NCI-H748 (cell line): ENCODE data around the gene FAM114A1.
"Not testable (repeated sequence)": the region's sequence is repeated elsewhere in the genome, so short reads cannot be mapped to it uniquely, and the experiment has no call there.

Experiments used
- DNase-seq: peaks from one replicate; lab custom pipeline; 2025; ENCODE audit not compliant: unreplicated experiment; lab: John Stamatoyannopoulos, UW

Gene FAM114A1

GRCh38 chr4:38964942-38965775 lies 97.6 kb downstream of the FAM114A1 start:
- DNase-seq: peak; percentile 4

- DNase-seq: no peak
Observed at GRCh38 chr4:38965866-38966265, 98.3 kb downstream of the FAM114A1 start.

- DNase-seq: no peak
Observed at GRCh38 chr4:38967260-38968095, 99.9 kb downstream of the FAM114A1 start.

- no peak for DNase-seq
Observed at GRCh38 chr4:38968668-38969067, 101.1 kb downstream of the FAM114A1 start.

GRCh38 chr4:38976308-38976707 lies 108.7 kb downstream of the FAM114A1 start:
- DNase-seq: no peak

- no peak for DNase-seq
Observed at GRCh38 chr4:38979081-38979480, 111.5 kb downstream of the FAM114A1 start.

GRCh38 chr4:38979511-38980230 lies 112.1 kb downstream of the FAM114A1 start:
- no peak for DNase-seq

- no peak for DNase-seq
Observed at GRCh38 chr4:38980903-38981676, 113.5 kb downstream of the FAM114A1 start.

- DNase-seq: no peak
Observed at GRCh38 chr4:38982361-38983095, 114.9 kb downstream of the FAM114A1 start.

- no peak for DNase-seq
Observed at GRCh38 chr4:38983291-38983690, 115.7 kb downstream of the FAM114A1 start.

GRCh38 chr4:38983787-38984598 lies 116.4 kb downstream of the FAM114A1 start:
- no peak for DNase-seq

- DNase-seq: no peak
Observed at GRCh38 chr4:38985410-38986100, 117.9 kb downstream of the FAM114A1 start.

- DNase-seq: no peak
Observed at GRCh38 chr4:38987491-38987890, 119.9 kb downstream of the FAM114A1 start.

GRCh38 chr4:38988353-38988752 lies 120.7 kb downstream of the FAM114A1 start:
- not testable (repeated sequence) for DNase-seq

GRCh38 chr4:38989487-38989886 lies 121.9 kb downstream of the FAM114A1 start:
- no peak for DNase-seq

- no peak for DNase-seq
Observed at GRCh38 chr4:38990241-38990640, 122.6 kb downstream of the FAM114A1 start.

- no peak for DNase-seq
Observed at GRCh38 chr4:38993683-38994082, 126.1 kb downstream of the FAM114A1 start.

GRCh38 chr4:38994135-38994534 lies 126.5 kb downstream of the FAM114A1 start:
- no peak for DNase-seq
